Loucy (cell line): ENCODE results near the gene PLAC1.

Experiments used
- H2AFZ ChIP-seq: fragments of 200-600 bp; sonication (generic); 2 replicates; pipeline ENCODE4 v1.6.0; 2016; ENCODE audit warnings: antibody characterized with exemption, mild to moderate bottlenecking, low read length, moderate library complexity
- H3F3A ChIP-seq: fragments of 200-600 bp; 2 replicates; pipeline ENCODE4 v1.6.0; 2016; ENCODE audit warnings: antibody characterized with exemption, low read depth, mild to moderate bottlenecking
- H3K27me3 ChIP-seq: fragments of 200-600 bp; sonication (generic); 2 replicates; pipeline ENCODE4 v1.6.1; 2014; ENCODE audit warnings: low read length, mild to moderate bottlenecking; ENCODE audit not compliant: insufficient read depth, poor library complexity, severe bottlenecking
- H3K36me3 ChIP-seq: fragments of 200-600 bp; sonication (generic); 2 replicates; pipeline ENCODE4 v1.6.1; 2016; ENCODE audit warnings: low read length; ENCODE audit not compliant: insufficient read depth
- H3K4me1 ChIP-seq: fragments of 200-600 bp; sonication (generic); 2 replicates; pipeline ENCODE4 v1.5.1; 2014; ENCODE audit warnings: low read length, mild to moderate bottlenecking; ENCODE audit not compliant: insufficient read depth, poor library complexity, severe bottlenecking
- H3K4me2 ChIP-seq: fragments of 200-600 bp; sonication (generic); 2 replicates; pipeline ENCODE4 v1.6.0; 2014; ENCODE audit warnings: antibody characterized with exemption, low read length, low read depth, mild to moderate bottlenecking; ENCODE audit not compliant: poor library complexity, severe bottlenecking
- H3K4me3 ChIP-seq: fragments of 200-600 bp; sonication (generic); 2 replicates; pipeline ENCODE4 v1.5.1; 2014; ENCODE audit warnings: low read length, mild to moderate bottlenecking, mixed read lengths; ENCODE audit not compliant: poor library complexity, severe bottlenecking
- H3K79me2 ChIP-seq: fragments of 200-600 bp; sonication (generic); 2 replicates; pipeline ENCODE4 v1.6.1; 2014; ENCODE audit warnings: low read length; ENCODE audit not compliant: insufficient read depth
- H3K9ac ChIP-seq: fragments of 200-600 bp; sonication (generic); 2 replicates; pipeline ENCODE4 v1.6.0; 2014; ENCODE audit warnings: mild to moderate bottlenecking, low read depth, low read length, moderate library complexity; ENCODE audit not compliant: poor library complexity, severe bottlenecking
- H3K9me2 ChIP-seq: fragments of 200-600 bp; sonication (generic); replicated peaks from 2 replicates; pipeline ENCODE4 v1.6.1; 2016; ENCODE audit warnings: low read depth, low read length, mixed read lengths
- H3K9me3 ChIP-seq: fragments of 200-600 bp; sonication (generic); 2 replicates; pipeline ENCODE4 v1.6.1; 2014; ENCODE audit warnings: mild to moderate bottlenecking, antibody characterized with exemption, low read length, low read depth; ENCODE audit not compliant: insufficient read depth
- H4K20me1 ChIP-seq: fragments of 200-600 bp; sonication (generic); 2 replicates; pipeline ENCODE4 v1.6.0; 2014; ENCODE audit warnings: antibody characterized with exemption, low read length, mild to moderate bottlenecking; ENCODE audit not compliant: insufficient read depth, poor library complexity, severe bottlenecking
- CTCF ChIP-seq: fragments of 200-600 bp; sonication (generic); conservative IDR thresholded peaks from 2 replicates; pipeline ENCODE4 v1.5.1; 2014; ENCODE audit warnings: mild to moderate bottlenecking, antibody characterized with exemption, low read length
- EZH2phosphoT487 ChIP-seq: fragments of 200-600 bp; IDR thresholded peaks from 2 replicates; pipeline ENCODE4 v1.6.1; 2018; ENCODE audit warnings: antibody characterized with exemption, mild to moderate bottlenecking, moderate library complexity, borderline replicate concordance

Gene PLAC1

GRCh38 chrX:134688031-134688823 lies 30.0 kb upstream of the PLAC1 start:
- Histone ChIP-seq H3F3A (no peaks in the 10 kb centered on the region), H3K9me2 (no peaks in the 10 kb centered on the region), H3K9ac (no peak overlapping the region), H3K4me3 (no peak overlapping the region), H3K9me3 (no peaks in the 10 kb centered on the region), H3K36me3 (no peaks in the 10 kb centered on the region), H3K79me2 (no peaks in the 10 kb centered on the region), H3K27me3 (no peaks in the 10 kb centered on the region), H2AFZ (no peak overlapping the region), H3K4me1 (peaks cover 2% of the 10 kb centered on the region), H4K20me1 (no peaks in the 10 kb centered on the region), H3K4me2 (no peak overlapping the region)
- TF ChIP-seq EZH2phosphoT487 (no peak), CTCF (no peak)

- H4K20me1 ChIP-seq = no peaks in the 10 kb centered on the region
- no peaks in the 10 kb centered on the region for H3F3A ChIP-seq
- H3K9me3 ChIP-seq = no peaks in the 10 kb centered on the region
- no peak overlapping the region for H2AFZ ChIP-seq
- no peaks in the 10 kb centered on the region for H3K9me2 ChIP-seq
- H3K36me3 ChIP-seq = no peaks in the 10 kb centered on the region
- H3K27me3 ChIP-seq = no peaks in the 10 kb centered on the region
- TF ChIP-seq CTCF (no peak), EZH2phosphoT487 (no peak)
- no peaks in the 10 kb centered on the region for H3K4me1 ChIP-seq
- no peaks in the 10 kb centered on the region for H3K79me2 ChIP-seq
- no peak overlapping the region for H3K4me3 ChIP-seq
- H3K4me2 ChIP-seq = no peak overlapping the region
- no peak overlapping the region for H3K9ac ChIP-seq
These were observed 27.4 kb upstream of the PLAC1 start for GRCh38 chrX:134685668-134686067.

GRCh38 chrX:134684956-134685355 lies 26.7 kb upstream of the PLAC1 start:
- Histone ChIP-seq H3K9me2 (no peaks in the 10 kb centered on the region), H3K27me3 (no peaks in the 10 kb centered on the region), H3K36me3 (no peaks in the 10 kb centered on the region), H2AFZ (no peak overlapping the region), H3K79me2 (no peaks in the 10 kb centered on the region), H3K9ac (no peak overlapping the region), H4K20me1 (no peaks in the 10 kb centered on the region), H3K4me3 (no peak overlapping the region), H3K9me3 (no peaks in the 10 kb centered on the region), H3K4me2 (no peak overlapping the region), H3K4me1 (no peaks in the 10 kb centered on the region), H3F3A (no peaks in the 10 kb centered on the region)
- TF ChIP-seq CTCF (no peak), EZH2phosphoT487 (no peak)
